ENCODE measurements around the gene SHLD3.
"Not testable (repeated sequence)": the region's sequence is repeated elsewhere in the genome, so short reads cannot be mapped to it uniquely, and the experiment has no call there.

SHLD3 gene, protein sequence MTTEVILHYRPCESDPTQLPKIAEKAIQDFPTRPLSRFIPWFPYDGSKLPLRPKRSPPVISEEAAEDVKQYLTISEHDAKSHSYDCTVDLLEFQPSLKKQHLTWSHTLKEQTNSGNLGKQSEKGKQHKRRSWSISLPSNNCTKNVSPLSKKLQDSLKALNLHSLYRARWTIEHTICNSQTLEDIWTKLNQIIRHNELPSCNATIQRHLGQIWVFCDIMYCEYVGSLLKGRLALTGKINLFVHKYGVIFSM

GRCh38 chr5:65624571-65625555, at the start of gene SHLD3, which contains the start of gene TRAPPC13:
Gene SHLD3, plus strand, starts transcription at chr5:65625027. Its CDS starts 4,561 bp downstream, at chr5:65629588.
Gene TRAPPC13, plus strand, starts transcription at chr5:65625027. Its CDS starts 34 bp downstream, at chr5:65625061.
- peak; percentile 13 for DNase-seq (ENCODE audit: low spot score)

DNA sequence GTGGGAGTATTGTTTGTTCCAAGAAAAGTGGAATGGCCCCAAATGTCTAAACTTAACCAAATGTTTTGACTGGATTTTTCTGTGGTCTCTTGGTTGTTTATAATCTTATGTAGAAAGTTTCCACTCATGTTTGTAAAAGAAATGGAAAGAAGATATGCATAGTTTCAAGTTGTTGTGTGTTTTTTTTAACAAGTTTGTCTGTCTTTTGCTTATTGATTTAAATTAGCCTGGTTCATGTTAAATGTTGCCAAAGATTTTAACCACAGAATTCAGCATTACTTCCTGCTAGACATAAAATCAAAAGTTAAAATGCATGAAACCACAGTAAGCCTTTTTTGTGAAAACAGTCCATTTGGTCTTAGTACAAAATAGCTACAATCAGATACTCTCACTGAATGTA, 47.7 kb upstream of the SHLD3 start:
- DNase-seq (ENCODE audit: low spot score): no peak

GRCh38 chr5:65588694-65589093, 36.1 kb upstream of the SHLD3 start:
- no peak for DNase-seq (ENCODE audit: low spot score)

DNA sequence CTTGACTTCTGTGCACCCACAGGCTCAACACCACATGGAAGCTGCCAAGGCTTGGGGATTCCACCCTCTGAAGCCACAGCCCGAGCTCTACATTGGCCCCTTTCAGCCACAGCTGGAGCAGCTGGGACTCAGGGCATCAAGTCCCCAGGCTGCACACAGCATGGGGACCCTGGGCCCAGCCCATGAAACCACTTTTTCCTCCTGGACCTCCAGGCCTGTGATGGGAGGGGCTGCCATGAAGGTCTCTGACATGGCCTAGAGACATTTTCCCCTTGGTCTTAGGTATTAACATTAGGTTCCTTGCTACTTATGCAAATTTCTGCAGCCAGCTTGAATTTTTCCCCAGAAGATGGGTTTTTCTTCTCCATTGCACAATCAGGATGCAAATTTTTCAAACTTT, 23.1 kb upstream of the SHLD3 start:
- not testable (repeated sequence) for DNase-seq (ENCODE audit: low spot score)

- no peak for DNase-seq (ENCODE audit: low spot score)
Observed at GRCh38 chr5:65611524-65611923, 13.3 kb upstream of the SHLD3 start.

DNA sequence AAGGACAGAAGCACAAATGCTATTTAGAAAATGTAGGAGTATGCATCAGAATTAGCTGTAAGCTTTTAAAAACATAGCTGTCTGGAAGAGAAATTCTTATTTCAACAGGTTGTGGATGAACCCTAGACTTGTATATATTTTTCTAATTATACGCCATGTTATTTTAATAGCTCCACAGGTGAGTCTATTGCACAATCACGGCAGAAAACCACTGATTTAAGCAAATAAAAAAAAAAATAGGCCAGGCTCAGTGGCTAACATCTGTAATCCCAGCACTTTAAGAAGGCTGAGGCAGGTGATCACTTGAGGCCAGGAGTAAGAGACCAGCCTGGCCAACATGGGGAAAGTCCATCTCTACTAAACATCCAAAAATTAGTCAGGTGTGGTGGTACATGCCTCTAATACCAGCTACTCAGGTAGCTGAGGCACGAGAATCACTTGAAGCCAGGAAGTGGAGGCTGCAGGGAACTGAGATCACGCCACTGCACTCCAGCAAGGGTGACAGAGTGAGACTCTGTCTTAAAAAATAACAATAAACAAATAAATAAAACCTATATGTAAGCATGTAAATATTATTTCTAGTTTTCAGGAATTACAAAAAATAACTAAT, 12.4 kb upstream of the SHLD3 start:
- no peak for DNase-seq (ENCODE audit: low spot score)

GRCh38 chr5:65620021-65620420, 4.8 kb upstream of the SHLD3 start:
- no peak for DNase-seq (ENCODE audit: low spot score)

GRCh38 chr5:65621961-65622360, 2.9 kb upstream of the SHLD3 start:
- DNase-seq (ENCODE audit: low spot score): not testable (repeated sequence)

- DNase-seq (ENCODE audit: low spot score): no peak
Observed at GRCh38 chr5:65623482-65623881, 1.3 kb upstream of the SHLD3 start.

DNA sequence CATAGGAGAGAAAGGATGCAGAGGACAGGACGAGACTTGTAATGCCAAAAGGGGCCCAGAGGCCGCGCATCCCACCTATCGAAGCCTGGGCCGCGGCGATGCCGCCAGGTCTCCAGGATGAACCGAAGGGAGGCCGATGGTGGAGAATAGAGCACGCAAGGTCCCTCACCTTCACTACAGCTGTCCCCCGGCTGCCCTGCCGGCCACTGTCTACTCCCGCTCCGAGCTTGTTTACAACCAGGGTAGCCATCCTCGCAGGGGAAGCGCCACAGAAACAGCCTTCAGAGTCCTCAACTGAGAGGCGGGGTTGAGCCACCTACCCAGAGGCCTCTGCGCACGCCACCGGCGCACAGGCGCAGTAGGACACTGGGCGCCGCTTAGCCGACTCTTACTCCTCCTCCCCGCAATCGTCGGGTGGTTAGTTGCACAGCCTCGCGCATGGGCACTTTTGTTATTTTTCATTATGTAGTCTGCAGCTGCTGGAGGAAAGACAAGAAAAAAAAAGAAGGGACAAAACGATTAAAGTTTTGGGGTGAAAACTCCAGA, 729 bp upstream of the SHLD3 start, which contains the start of gene TRIM23:
Gene TRIM23, minus strand, starts transcription at position 309 of the 546 bp plus-strand sequence. Its CDS starts 59 bp downstream, at position 250.
- DNase-seq (ENCODE audit: low spot score): peak; percentile 38

GRCh38 chr5:65625743-65626142, 916 bp downstream of the SHLD3 start:
- no peak for DNase-seq (ENCODE audit: low spot score)

DNA sequence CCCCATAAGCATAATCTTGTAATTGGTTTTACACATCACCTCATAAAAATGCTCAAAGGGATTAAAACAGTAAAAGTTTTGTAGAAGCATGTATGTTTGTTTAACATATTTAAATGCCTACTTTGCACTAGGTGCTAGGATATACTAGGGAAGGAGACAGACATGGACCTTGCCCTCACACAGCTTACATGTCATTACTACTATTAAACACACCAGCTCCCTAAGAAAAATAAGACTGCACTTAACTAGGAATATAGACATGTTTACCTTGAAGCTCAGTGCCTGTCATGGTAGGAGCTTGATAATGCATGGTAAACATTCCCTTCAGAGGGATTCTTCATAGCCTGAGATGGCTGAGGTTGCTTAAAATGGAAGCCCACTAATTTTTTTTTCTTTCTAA, 6.2 kb downstream of the SHLD3 start:
- no peak for DNase-seq (ENCODE audit: low spot score)

- no peak for DNase-seq (ENCODE audit: low spot score)
Observed at GRCh38 chr5:65640240-65640639, 15.4 kb downstream of the SHLD3 start.

DNA sequence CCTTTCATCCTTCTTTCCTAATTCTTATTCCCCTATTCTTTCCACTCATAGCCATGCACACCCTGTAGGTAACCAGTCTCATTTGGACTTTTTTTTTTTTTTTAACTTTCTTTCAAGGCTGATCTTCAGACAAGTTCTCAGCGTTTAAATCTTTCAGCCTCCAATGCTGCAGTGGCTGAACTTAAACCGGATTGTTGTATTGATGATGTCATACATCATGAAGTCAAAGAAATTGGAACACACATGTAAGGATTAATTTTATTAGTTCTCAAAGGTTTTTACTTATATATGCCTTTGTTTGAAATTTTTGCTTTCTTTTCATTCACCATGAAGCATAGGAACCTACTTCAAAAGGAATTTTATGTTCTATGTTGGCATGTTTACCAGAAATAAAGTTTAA, 22.1 kb downstream of the SHLD3 start:
- DNase-seq (ENCODE audit: low spot score): no peak

GRCh38 chr5:65647941-65648340, 23.1 kb downstream of the SHLD3 start:
- no peak for DNase-seq (ENCODE audit: low spot score)

GRCh38 chr5:65651144-65651543, 26.3 kb downstream of the SHLD3 start:
- DNase-seq (ENCODE audit: low spot score): no peak

DNA sequence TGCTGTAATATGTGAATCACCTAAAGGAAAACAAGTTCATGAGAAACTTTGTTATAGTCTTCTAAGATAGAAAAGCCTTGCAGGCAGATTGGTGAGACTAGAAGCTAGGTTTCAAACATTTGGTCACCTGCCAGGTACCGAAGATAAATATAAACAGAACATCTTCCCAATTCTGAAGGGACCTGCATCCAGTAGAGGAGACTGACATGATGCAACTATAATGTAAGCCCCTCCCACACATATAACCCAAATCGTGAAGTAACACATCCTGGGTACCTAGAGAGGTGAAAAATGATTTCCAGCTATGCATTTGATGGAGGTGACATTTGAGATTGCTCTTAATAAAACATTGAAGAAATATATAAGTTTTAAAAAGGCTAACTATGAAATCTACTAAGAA, 29.9 kb downstream of the SHLD3 start:
- DNase-seq (ENCODE audit: low spot score): no peak

GRCh38 chr5:65663804-65664521, 39.1 kb downstream of the SHLD3 start:
- no peak for DNase-seq (ENCODE audit: low spot score)

GRCh38 chr5:65668696-65669095, 43.9 kb downstream of the SHLD3 start:
- no peak for DNase-seq (ENCODE audit: low spot score)

- DNase-seq (ENCODE audit: low spot score): no peak
Observed at GRCh38 chr5:65672796-65673195, 48.0 kb downstream of the SHLD3 start.

DNA sequence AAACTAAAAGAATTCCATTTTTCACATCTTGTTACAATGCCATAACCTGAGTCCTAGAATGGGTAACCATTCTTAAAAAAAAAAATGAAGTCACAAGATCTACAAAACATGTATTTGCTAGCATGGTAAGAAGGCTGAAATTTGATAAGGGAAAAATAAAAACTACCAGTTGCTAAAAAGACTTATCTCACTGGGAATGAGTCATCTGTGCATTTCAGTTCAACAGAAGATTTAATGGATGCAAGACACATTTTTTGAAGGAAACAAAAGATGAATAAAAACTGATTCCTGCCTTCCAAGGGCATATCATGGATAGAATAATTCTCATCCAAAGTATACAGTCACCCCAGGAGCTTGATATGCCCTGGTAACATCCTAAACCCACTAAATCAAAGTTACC, 49.9 kb downstream of the SHLD3 start:
- DNase-seq (ENCODE audit: low spot score): no peak

- DNase-seq (ENCODE audit: low spot score): not testable (repeated sequence)
Observed at GRCh38 chr5:65676056-65676455, 51.2 kb downstream of the SHLD3 start.
